Dendritic cell treated with granulocyte-macrophage colony-stimulating factor and Interleukin-4, amounts not matched to agents 40 ng/mL and 50 ng/mL, for 4 days (primary cell): Measurements from ENCODE around the gene HNRNPAB.
"Not testable (repeated sequence)": the region's sequence is repeated elsewhere in the genome, so short reads cannot be mapped to it uniquely, and the experiment has no call there.

Experiments used
- H3K27ac Mint-ChIP-seq: one replicate; pipeline ENCODE4 v1.8.0; 2022; ENCODE audit warnings: mild to moderate bottlenecking, mixed read lengths
- H3K27me3 Mint-ChIP-seq: one replicate; pipeline ENCODE4 v1.8.0; 2022; ENCODE audit warnings: mild to moderate bottlenecking, mixed read lengths
- H3K36me3 Mint-ChIP-seq: one replicate; pipeline ENCODE4 v1.8.0; 2022; ENCODE audit warnings: low read depth, mixed read lengths
- H3K4me1 Mint-ChIP-seq: one replicate; pipeline ENCODE4 v1.8.0; 2022; ENCODE audit warnings: low read depth, mixed read lengths
- H3K4me3 Mint-ChIP-seq: one replicate; pipeline ENCODE4 v1.8.0; 2022; ENCODE audit warnings: mild to moderate bottlenecking, moderate library complexity, mixed read lengths
- H3K9me3 Mint-ChIP-seq: one replicate; pipeline ENCODE4 v1.8.0; 2022; ENCODE audit warnings: mixed read lengths
- intact Hi-C: fragments of 100-400 bp; cut with micrococcal nuclease; formaldehyde crosslinking; loops from one replicate; pipeline ENCODE4 v1.15.0; 2022

Gene HNRNPAB

DNA sequence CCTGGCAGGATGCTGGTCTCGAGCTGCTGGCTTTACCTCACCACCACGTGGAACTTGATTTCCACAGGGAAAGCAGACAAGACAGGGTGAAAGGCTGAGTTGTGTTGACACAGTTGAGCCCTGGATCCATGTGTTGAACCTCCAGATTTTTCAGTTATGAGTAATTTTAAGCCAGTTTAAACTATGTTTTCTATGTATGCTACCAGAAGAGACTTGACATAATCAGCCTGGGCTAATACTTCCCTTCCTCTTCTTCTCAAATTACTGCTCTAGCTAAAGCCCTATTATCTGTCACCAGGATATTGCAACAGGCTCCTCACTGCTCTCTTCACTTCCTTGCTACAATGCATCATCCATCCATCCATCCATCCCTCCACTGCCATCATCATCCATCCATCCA lies 40.2 kb downstream of the HNRNPAB start:
- peak overlapping the region; percentile 25 for H3K27ac Mint-ChIP-seq
- no peaks in the 10 kb centered on the region for H3K36me3 Mint-ChIP-seq
- no peaks in the 10 kb centered on the region for H3K9me3 Mint-ChIP-seq
- H3K4me3 Mint-ChIP-seq, result no peak overlapping the region
- H3K4me1 Mint-ChIP-seq, result peaks cover 44% of the 10 kb centered on the region
- no peaks in the 10 kb centered on the region for H3K27me3 Mint-ChIP-seq
- intact Hi-C loops, result no loop called here

DNA sequence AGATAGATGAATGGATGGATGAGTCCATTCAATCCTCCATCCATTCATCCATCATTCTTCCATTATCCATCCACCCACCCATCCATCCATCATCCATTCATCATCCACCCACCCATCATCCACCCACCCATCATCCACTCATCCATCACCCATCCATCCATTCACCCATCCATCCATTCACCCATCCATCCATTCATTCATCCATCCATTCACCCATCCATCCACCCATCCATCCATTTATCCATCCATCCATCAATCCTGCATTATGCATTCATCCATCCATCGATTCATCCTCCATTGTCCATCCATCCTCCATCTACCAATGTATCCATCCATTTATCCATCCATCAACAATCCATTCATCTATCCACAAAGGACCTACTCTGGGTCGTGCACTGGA lies 41.1 kb downstream of the HNRNPAB start:
- intact Hi-C loops, result no loop called here
- Mint-ChIP-seq H3K27ac (no peak overlapping the region), H3K4me3 (no peak overlapping the region), H3K36me3 (no peaks in the 10 kb centered on the region), H3K9me3 (no peaks in the 10 kb centered on the region), H3K4me1 (peaks cover 39% of the 10 kb centered on the region), H3K27me3 (no peaks in the 10 kb centered on the region)

- H3K27ac Mint-ChIP-seq, result no peak overlapping the region
- intact Hi-C loops, result no loop called here
- H3K36me3 Mint-ChIP-seq, result no peaks in the 10 kb centered on the region
- H3K4me1 Mint-ChIP-seq, result peaks cover 25% of the 10 kb centered on the region
- H3K9me3 Mint-ChIP-seq, result no peaks in the 10 kb centered on the region
- H3K4me3 Mint-ChIP-seq, result no peak overlapping the region
- no peaks in the 10 kb centered on the region for H3K27me3 Mint-ChIP-seq
Measured at GRCh38 chr5:178246624-178247279, 42.4 kb downstream of the HNRNPAB start.

DNA sequence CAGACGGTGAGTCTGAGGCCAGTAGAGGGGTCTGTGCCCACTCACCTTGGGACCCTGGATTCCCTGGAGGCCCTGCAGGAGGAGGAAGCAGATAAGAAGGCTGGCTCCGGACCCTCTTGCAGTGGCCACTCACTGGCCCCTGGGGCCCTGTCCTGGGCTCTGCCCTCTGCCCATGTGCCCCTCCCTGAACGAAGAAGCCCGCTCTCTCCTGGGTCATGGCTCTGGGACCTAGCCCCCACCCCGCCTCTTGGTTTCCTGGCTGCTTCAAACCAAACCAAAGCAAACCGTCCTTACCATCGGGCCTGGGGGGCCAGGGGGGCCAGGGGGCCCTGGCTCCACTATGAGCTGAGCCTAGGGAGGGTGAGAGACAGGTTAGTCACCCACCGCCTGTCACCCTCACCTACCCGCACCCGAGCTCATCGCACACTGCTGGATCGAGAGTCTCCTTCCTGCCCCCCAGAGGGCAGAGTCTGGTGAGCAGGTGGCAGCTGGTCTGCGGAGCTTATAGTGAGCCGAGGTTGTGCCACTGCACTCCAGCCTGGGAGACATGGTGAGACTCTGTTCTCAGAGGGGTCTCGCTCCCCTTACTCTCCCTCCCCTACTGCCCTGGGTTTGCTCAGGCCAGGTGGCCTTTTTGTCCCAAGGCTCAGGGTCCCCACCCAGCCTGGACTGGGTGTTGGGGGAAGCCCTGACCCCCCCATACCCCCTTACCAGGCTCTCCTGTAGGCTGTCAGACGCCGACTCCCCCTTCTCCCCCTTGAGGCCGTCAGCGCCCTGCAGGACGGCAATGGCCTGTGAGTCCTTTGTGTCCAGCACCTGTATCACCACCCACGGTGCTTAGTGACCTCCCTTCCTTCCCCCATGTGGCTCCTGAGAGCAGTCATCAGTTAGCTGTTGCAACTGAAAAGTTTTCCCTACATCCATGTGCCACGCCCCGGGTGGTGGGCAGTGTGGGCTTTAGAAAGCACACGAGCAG lies 43.4 kb downstream of the HNRNPAB start:
- peaks cover 16% of the 10 kb centered on the region for H3K4me1 Mint-ChIP-seq
- intact Hi-C loops, result no loop called here
- H3K27me3 Mint-ChIP-seq, result no peaks in the 10 kb centered on the region
- no peak overlapping the region for H3K4me3 Mint-ChIP-seq
- H3K9me3 Mint-ChIP-seq, result no peaks in the 10 kb centered on the region
- no peak overlapping the region for H3K27ac Mint-ChIP-seq
- H3K36me3 Mint-ChIP-seq, result no peaks in the 10 kb centered on the region

DNA sequence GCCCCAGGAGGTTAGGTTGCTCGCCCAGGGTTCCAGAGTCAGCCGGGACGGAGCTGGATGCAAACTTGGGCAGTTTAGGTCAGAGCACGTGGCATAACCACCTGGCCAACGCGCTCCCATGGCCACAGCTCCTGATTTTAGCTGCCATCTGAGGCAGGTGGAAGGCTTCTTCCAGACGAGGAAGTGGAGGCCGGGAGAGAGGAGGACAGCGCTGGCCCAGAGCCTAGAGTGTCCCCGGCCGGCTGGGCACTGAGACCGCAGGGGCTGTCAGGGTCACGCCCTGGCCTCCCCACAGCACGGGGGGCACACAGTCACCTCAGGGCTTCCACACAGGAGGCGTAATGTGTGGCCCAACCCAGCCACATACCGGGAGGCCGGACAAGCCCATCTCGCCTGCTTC lies 44.4 kb downstream of the HNRNPAB start:
- no peaks in the 10 kb centered on the region for H3K9me3 Mint-ChIP-seq
- no peak overlapping the region for H3K4me3 Mint-ChIP-seq
- no peaks in the 10 kb centered on the region for H3K36me3 Mint-ChIP-seq
- intact Hi-C loops, result no loop called here
- no peak overlapping the region for H3K27ac Mint-ChIP-seq
- no peaks in the 10 kb centered on the region for H3K27me3 Mint-ChIP-seq
- peaks cover 13% of the 10 kb centered on the region for H3K4me1 Mint-ChIP-seq

DNA sequence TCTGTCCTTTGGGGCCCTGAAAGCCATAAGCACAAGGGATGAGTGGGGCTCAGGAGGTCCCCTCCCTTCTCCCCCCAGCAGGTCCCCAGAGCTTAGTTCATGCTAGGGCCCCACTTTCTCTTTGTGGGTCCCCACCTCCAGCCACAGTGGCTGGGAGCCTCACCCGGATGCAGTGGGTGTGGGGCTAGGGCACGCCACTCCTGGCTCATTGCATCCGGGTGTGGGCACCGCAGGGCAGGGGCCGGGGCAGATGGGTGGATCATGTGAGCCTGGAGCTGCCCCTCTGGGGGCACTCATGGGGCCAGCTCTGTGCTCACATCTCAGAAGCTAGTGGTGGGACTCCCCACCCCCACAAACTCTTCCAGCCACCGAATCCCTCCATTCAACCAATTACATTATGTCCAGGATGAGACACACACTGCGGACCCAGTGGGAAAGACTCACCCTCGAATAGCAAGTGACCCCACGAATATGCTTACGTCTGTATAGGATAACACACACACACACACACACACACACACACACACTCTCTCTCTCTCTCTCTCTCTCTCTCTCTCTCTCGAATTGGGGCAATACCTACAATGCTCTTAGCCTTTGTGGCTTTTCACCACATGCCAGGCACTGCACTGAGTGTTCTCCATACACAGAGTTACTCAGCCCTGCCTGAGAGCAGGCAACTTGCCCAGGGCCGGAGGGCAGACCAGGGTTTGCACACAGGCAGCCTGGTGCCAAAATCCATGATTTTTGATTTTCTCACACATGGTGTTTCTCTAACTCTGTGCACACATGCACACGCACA lies 45.1 kb downstream of the HNRNPAB start:
- Mint-ChIP-seq H3K9me3 (no peaks in the 10 kb centered on the region), H3K36me3 (no peaks in the 10 kb centered on the region), H3K27ac (no peak overlapping the region), H3K4me3 (no peak overlapping the region), H3K27me3 (no peaks in the 10 kb centered on the region), H3K4me1 (peaks cover 6% of the 10 kb centered on the region)
- intact Hi-C loops, result no loop called here

GRCh38 chr5:178250263-178250662 lies 45.9 kb downstream of the HNRNPAB start:
- Mint-ChIP-seq H3K36me3 (no peaks in the 10 kb centered on the region), H3K27ac (no peak overlapping the region), H3K27me3 (no peaks in the 10 kb centered on the region), H3K4me1 (peaks cover 5% of the 10 kb centered on the region), H3K9me3 (no peaks in the 10 kb centered on the region), H3K4me3 (no peak overlapping the region)
- intact Hi-C loops, result no loop called here

DNA sequence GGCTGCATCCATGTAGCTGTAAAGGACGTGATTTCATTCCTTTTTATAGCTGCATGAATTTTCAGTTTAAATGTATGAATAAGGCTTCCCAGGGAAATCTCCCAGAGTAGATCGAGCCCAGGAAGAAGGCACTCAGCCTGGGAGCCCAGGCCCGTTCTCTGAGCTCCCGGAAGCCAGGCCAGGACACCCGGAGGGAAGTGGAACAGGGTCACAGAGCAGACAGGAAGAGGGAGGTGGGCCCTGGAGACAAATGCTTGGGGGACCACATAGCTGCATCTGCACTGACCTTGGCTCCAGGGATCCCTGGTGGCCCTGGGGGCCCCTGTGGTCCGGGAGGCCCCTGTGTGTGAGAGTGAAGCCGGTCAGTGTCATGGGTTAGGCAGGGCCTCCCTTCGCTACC lies 47.9 kb downstream of the HNRNPAB start:
- Mint-ChIP-seq H3K4me3 (no peak overlapping the region), H3K9me3 (no peaks in the 10 kb centered on the region), H3K27ac (no peak overlapping the region), H3K4me1 (peaks cover 5% of the 10 kb centered on the region), H3K36me3 (no peaks in the 10 kb centered on the region), H3K27me3 (no peaks in the 10 kb centered on the region)
- intact Hi-C loops, result no loop called here

DNA sequence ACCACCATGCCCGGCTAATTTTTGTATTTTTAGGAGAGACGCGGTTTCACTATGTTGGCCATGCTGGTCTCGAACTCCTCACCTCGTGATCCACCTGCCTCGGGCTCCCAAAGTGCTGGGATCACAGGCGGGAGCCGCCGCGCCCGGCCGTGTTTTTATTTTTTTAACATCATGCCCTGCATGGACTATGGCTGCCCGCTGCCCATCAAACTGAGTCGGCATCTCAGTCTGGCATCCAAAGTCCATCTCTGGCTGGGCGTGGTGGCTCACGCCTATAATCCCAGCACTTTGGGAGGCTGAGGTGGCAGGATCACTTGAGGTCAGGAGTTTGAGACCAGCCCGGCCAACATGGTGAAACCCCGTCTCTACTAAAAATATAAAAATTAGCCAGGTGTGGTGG lies 49.3 kb downstream of the HNRNPAB start:
- H3K4me3 Mint-ChIP-seq, H3K4me1 Mint-ChIP-seq, intact Hi-C loops, H3K9me3 Mint-ChIP-seq, H3K27me3 Mint-ChIP-seq, H3K36me3 Mint-ChIP-seq, H3K27ac Mint-ChIP-seq: not testable (repeated sequence)

DNA sequence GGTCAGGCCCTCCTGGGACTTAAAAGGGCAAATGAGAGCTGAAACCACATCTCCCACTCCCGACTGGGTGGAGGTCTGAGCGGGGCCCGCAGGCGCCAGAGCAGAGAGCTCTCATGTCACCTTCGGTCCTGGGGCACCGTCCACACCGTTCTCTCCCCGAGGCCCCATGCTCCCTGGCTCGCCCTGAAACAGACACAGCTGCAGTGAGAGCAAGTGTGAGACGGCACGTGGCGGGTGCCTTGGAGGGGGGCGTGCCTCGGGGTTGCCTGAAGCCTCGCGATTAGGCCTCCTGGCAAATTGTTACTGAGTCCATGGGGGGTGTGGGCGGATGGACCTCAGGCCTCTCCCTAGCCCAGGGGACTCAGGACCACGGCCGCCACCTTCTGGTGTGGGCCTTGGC lies 52.4 kb downstream of the HNRNPAB start:
- H3K27ac Mint-ChIP-seq, result peak overlapping the region; percentile 25
- no peaks in the 10 kb centered on the region for H3K9me3 Mint-ChIP-seq
- H3K4me3 Mint-ChIP-seq, result no peak overlapping the region
- no peaks in the 10 kb centered on the region for H3K4me1 Mint-ChIP-seq
- no peaks in the 10 kb centered on the region for H3K27me3 Mint-ChIP-seq
- H3K36me3 Mint-ChIP-seq, result no peaks in the 10 kb centered on the region
- intact Hi-C loops, result no loop called here

DNA sequence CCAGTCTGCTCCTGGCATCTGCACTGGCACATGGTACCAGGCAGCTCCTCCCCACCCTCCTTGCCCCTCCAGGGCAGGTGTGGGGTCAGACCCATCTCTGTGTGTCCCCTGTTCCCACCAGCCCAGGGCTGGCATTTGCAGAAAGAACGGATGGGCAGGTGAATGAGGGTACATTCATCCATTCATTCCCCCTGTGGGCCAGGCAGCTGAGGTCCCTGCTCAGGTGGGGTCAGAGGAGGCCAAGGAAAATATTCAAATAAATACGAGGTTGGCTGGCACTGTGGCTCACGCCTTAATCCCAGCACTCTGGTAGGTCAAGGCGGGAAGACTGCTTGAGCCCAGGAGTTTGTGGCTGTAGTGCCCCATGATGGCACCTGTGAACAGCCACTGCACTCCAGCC lies 53.3 kb downstream of the HNRNPAB start:
- no peak overlapping the region for H3K27ac Mint-ChIP-seq
- H3K27me3 Mint-ChIP-seq, result no peaks in the 10 kb centered on the region
- no peak overlapping the region for H3K4me3 Mint-ChIP-seq
- H3K36me3 Mint-ChIP-seq, result no peaks in the 10 kb centered on the region
- H3K9me3 Mint-ChIP-seq, result no peaks in the 10 kb centered on the region
- intact Hi-C loops, result no loop called here
- H3K4me1 Mint-ChIP-seq, result no peaks in the 10 kb centered on the region

DNA sequence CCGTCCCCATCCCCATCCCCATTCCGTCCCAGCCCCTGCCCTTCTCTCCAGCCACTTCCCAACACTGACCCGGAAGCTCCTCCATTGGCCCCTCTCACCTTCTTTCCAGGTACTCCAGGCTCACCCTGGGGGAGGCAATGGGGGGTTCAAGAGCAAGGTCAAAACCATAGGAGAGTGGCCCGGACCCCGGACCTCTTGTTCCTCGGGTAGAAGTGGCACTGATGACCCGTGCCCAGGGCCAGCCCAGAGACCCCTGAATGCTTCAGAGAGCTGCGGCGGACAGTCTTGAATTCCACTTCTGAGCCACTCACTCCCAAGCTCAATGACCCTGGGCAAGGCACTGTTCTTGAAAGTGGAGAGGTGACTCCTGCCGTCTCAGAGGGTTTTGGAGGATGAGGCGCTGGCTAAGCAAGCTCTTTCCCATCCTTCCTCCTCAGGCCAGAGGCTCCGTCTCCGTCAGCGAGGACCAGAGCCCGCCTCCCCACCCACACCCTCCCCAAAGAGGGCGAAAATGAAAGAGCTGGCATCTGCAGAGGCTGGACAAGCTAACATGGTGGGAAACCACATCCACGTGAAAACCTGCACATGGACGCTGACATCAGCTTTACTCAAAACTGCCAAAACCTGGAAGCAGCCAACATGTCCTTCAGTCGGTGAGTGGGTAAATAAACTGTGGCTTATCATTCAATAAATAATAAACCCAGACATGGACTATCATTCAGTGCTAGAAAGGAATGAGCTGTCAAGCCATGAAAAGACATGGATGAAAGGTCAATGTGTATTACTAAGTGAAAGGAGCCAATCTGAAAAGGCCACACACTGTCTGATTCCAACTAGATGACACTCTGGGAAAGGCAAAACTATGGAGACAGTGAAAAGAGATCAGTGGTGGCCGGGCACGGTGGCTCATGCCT lies 55.5 kb downstream of the HNRNPAB start:
- intact Hi-C loops, result no loop called here
- Mint-ChIP-seq H3K27ac (no peak overlapping the region), H3K27me3 (no peaks in the 10 kb centered on the region), H3K4me3 (no peak overlapping the region), H3K4me1 (no peaks in the 10 kb centered on the region), H3K9me3 (no peaks in the 10 kb centered on the region), H3K36me3 (no peaks in the 10 kb centered on the region)
